ENCODE results near the gene FLOT2.

DNA sequence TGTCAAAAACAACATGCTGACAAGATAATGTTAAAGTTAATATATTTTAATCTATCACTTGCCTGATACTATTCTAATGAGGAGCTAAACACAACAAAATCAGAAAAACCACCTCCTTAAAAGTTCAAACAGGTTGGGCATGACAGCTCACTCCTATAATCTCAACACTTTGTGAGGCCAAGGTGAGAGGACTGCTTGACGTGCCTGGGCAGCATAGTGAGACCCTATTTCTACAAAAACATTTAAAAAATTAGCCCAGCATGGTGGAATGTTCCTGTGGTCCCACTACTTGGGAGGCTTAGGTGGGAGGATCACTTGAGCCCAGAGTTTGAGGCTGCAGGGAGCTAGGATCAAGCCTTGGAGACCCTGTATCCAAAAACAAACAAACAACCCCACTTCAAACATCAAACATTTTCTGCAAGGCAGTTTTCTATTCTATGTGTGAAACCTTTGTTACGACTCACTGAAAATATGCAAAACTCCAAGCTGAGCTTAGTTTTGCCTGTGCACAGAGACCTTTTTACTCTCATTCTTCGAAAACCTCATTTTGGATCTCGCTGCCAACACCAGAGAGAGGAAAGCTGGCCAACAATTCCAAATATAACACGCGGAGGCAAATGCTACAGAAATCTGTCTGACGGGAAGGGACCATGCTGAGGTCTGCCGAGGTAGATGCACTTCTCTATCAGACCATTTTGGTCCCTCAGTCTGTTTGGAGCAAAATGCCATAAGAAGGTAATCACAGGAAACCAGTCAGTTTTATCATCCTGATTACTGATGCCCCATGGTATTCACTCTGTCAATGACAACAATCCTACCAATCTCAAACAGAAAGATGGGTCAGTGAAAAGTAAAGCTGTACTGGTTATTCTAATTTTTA lies 47.6 kb upstream of the FLOT2 start:
- TF ChIP-seq, protein P1, sequence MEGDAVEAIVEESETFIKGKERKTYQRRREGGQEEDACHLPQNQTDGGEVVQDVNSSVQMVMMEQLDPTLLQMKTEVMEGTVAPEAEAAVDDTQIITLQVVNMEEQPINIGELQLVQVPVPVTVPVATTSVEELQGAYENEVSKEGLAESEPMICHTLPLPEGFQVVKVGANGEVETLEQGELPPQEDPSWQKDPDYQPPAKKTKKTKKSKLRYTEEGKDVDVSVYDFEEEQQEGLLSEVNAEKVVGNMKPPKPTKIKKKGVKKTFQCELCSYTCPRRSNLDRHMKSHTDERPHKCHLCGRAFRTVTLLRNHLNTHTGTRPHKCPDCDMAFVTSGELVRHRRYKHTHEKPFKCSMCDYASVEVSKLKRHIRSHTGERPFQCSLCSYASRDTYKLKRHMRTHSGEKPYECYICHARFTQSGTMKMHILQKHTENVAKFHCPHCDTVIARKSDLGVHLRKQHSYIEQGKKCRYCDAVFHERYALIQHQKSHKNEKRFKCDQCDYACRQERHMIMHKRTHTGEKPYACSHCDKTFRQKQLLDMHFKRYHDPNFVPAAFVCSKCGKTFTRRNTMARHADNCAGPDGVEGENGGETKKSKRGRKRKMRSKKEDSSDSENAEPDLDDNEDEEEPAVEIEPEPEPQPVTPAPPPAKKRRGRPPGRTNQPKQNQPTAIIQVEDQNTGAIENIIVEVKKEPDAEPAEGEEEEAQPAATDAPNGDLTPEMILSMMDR (IDR thresholded peaks at IDR 0.05), result no peak
- TF ChIP-seq EZH2 (IDR thresholded peaks at IDR 0.05), result no peak

Measured in neural progenitor cell (in vitro differentiated cells).